Testis (tissue), 2 donors: ENCODE measurements around the gene ATP2B2.

ENCODE experiments used
- POLR2A ChIP-seq: fragments of 450-650 bp; IDR thresholded peaks from one replicate; pipeline ENCODE4 v1.6.1; 2017; ENCODE audit warnings: antibody characterized with exemption, mild to moderate bottlenecking, moderate library complexity
- TF ChIP-seq, protein P1 (sequence below), 3 experiments: fragments of 450-650 bp in 2 of 3; fragments of 200-600 bp in 1 of 3; sonication (generic) in 1 of 3; IDR thresholded peaks; one replicate each; pipeline ENCODE4 v1.5.1; 2016 to 2019; ENCODE audit warnings: antibody characterized with exemption in 3 of 3, mild to moderate bottlenecking in 2 of 3, moderate library complexity in 1 of 3

DNA sequence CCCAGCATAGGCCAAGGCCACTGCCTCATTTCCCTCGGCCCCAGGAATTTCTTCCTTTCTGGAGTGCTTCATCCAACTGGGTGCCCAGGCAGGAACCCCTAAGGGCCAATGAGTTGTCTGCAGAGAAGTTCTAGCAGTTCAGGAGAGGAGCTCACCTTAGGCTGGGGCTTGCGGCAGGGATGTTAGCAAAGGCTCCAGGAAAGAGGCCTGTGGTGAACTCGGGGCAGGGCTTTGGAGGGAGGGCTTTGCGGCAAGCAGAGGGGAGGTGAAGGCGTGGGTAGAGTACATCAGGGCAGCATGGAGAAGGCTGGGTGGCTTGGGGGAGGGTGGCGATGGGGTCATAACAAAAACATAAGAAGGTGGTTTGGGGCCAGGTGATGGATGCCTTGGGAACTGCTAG is 213.7 kb downstream of the ATP2B2 start:
- TF ChIP-seq, protein P1, sequence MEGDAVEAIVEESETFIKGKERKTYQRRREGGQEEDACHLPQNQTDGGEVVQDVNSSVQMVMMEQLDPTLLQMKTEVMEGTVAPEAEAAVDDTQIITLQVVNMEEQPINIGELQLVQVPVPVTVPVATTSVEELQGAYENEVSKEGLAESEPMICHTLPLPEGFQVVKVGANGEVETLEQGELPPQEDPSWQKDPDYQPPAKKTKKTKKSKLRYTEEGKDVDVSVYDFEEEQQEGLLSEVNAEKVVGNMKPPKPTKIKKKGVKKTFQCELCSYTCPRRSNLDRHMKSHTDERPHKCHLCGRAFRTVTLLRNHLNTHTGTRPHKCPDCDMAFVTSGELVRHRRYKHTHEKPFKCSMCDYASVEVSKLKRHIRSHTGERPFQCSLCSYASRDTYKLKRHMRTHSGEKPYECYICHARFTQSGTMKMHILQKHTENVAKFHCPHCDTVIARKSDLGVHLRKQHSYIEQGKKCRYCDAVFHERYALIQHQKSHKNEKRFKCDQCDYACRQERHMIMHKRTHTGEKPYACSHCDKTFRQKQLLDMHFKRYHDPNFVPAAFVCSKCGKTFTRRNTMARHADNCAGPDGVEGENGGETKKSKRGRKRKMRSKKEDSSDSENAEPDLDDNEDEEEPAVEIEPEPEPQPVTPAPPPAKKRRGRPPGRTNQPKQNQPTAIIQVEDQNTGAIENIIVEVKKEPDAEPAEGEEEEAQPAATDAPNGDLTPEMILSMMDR (IDR thresholded peaks at IDR 0.05): no peak
- no peak for TF ChIP-seq POLR2A
